Mammary epithelial cell (primary cell): Measurements from ENCODE around the gene ALDOB.

Experiments used
- EZH2 ChIP-seq: IDR thresholded peaks from 2 replicates; pipeline ENCODE4 v1.6.1; 2012; ENCODE audit warnings: low read length, inconsistent platforms, borderline replicate concordance
- TF ChIP-seq, protein P1 (sequence below), 2 donors: IDR thresholded peaks in 1 of 2; conservative IDR thresholded peaks in 1 of 2; 2 replicates each; pipeline ENCODE4 v1.5.1; 2011 to 2012; ENCODE audit warnings: inconsistent platforms in 2 of 2, low read length in 2 of 2, mild to moderate bottlenecking in 2 of 2, control low read depth in 1 of 2, low read depth in 1 of 2; ENCODE audit not compliant: insufficient read depth in 1 of 2; ENCODE audit errors: extremely low read depth in 1 of 2

DNA sequence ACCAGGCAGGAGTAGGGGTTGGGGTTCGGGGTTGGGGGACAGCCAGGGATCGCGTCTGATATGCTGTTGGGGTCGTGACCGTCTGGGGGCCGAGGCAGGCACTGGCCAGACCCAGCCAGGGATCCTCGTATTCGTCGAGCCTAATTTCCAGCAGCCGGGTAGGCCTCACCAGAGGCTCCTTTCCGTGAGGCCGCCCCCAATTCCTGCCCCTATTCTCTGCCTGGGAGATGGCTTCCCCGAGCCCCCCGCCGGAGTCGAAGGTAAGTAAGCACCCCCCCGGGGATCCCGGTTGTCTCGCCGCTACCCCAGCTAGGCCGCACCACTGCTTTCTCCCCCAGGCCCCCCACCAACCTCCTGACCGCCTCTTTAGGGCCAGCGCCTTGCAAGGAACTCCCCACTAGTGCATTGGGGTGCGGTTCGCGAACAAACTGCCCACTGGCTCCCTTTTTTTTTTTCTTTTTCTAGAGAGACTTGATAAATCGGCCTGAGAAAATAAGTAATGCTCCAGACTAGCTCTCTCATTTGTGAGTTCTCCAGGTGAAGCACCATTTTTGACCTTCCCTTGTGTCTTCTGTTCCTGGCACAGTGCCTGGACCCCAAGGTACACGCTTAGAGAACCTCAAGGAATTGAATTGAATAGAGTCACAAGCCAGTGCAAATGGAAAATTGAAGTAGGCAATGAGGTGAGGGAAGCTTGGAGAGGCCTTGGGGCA is 36.5 kb downstream of the ALDOB start:
- TF ChIP-seq, protein P1, sequence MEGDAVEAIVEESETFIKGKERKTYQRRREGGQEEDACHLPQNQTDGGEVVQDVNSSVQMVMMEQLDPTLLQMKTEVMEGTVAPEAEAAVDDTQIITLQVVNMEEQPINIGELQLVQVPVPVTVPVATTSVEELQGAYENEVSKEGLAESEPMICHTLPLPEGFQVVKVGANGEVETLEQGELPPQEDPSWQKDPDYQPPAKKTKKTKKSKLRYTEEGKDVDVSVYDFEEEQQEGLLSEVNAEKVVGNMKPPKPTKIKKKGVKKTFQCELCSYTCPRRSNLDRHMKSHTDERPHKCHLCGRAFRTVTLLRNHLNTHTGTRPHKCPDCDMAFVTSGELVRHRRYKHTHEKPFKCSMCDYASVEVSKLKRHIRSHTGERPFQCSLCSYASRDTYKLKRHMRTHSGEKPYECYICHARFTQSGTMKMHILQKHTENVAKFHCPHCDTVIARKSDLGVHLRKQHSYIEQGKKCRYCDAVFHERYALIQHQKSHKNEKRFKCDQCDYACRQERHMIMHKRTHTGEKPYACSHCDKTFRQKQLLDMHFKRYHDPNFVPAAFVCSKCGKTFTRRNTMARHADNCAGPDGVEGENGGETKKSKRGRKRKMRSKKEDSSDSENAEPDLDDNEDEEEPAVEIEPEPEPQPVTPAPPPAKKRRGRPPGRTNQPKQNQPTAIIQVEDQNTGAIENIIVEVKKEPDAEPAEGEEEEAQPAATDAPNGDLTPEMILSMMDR (conservative IDR thresholded peaks at IDR 0.05 in 1 of 2, IDR thresholded peaks at IDR 0.05 in 1 of 2; ENCODE audit: extremely low read depth in 1 of 2, insufficient read depth in 1 of 2, low read depth in 1 of 2, low read length in 2 of 2): no peak
- no peak for TF ChIP-seq EZH2
